22Rv1 (cell line): ENCODE results near the gene SRC.

Source experiments
- CTCF ChIP-seq: fragments of 450-650 bp; IDR thresholded peaks from 2 replicates; pipeline ENCODE4 v1.5.1; 2017; ENCODE audit warnings: mild to moderate bottlenecking
- ZFX ChIP-seq: fragments of 450-650 bp; IDR thresholded peaks from 2 replicates; pipeline ENCODE4 v1.6.1; 2017; ENCODE audit warnings: antibody characterized with exemption, borderline replicate concordance

- TF ChIP-seq CTCF: no peak
- no peak for TF ChIP-seq ZFX
These were observed 4.3 kb upstream of the SRC start for GRCh38 chr20:37341632-37342031.
